ENCODE measurements around the gene CHAT.
A peak's percentile ranks its signal among the peaks of the same experiment; 100 is the strongest.

DNA sequence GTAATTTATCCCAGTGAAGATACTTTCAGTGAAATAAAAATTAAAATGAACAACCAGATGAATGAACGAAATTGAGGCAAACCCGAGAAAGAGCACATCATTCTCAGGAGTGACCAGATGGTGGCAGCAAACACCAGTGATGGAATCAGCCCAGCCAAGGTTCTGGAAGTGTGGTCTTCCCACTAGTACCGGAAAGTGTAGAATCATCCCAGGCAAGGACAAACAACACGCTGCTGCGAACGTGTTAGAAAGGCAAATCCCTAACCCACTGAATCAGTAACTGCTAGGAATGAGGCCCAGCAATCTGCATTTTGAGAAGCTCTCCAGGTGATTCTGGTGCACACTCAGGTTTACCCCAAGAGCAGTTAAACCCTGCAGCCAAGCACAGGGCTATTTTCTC is 19.2 kb upstream of the CHAT start:
- TF ChIP-seq, protein P1, sequence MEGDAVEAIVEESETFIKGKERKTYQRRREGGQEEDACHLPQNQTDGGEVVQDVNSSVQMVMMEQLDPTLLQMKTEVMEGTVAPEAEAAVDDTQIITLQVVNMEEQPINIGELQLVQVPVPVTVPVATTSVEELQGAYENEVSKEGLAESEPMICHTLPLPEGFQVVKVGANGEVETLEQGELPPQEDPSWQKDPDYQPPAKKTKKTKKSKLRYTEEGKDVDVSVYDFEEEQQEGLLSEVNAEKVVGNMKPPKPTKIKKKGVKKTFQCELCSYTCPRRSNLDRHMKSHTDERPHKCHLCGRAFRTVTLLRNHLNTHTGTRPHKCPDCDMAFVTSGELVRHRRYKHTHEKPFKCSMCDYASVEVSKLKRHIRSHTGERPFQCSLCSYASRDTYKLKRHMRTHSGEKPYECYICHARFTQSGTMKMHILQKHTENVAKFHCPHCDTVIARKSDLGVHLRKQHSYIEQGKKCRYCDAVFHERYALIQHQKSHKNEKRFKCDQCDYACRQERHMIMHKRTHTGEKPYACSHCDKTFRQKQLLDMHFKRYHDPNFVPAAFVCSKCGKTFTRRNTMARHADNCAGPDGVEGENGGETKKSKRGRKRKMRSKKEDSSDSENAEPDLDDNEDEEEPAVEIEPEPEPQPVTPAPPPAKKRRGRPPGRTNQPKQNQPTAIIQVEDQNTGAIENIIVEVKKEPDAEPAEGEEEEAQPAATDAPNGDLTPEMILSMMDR (IDR thresholded peaks at IDR 0.05): peak; percentile 52 to 72 (median 65)
- TF ChIP-seq POLR2A (IDR thresholded peaks at IDR 0.05): no peak
